PFSK-1 (cell line): ENCODE results near the gene TBC1D24.

Experiments used
- POLR2AphosphoS5 ChIP-seq: IDR thresholded peaks from 2 replicates; pipeline ENCODE4 v1.6.1; 2012; ENCODE audit warnings: low read depth, mild to moderate bottlenecking, control low read depth, low read length, moderate library complexity
- REST ChIP-seq, 2 experiments: IDR thresholded peaks; 2 replicates each; pipeline versions ENCODE4 v1.6.1 to v1.8.0; 2011 to 2012; ENCODE audit warnings: low read depth in 2 of 2, low read length in 2 of 2, control low read depth in 1 of 2, inconsistent platforms in 1 of 2, mild to moderate bottlenecking in 1 of 2, moderate library complexity in 1 of 2; ENCODE audit not compliant: insufficient read depth in 1 of 2
- SIN3A ChIP-seq: IDR thresholded peaks from 2 replicates; pipeline ENCODE4 v1.6.1; 2012; ENCODE audit warnings: mild to moderate bottlenecking, low read length, moderate library complexity, borderline replicate concordance; ENCODE audit not compliant: insufficient read depth
- TAF1 ChIP-seq: IDR thresholded peaks from 2 replicates; pipeline ENCODE4 v1.6.1; 2012; ENCODE audit warnings: low read length, control low read depth, borderline replicate concordance; ENCODE audit not compliant: insufficient read depth

- TF ChIP-seq POLR2AphosphoS5: no peak
- TF ChIP-seq SIN3A: no peak
- no peak for TF ChIP-seq REST (IDR thresholded peaks at IDR 0.05; ENCODE audit: insufficient read depth in 1 of 2, low read depth in 2 of 2, low read length in 2 of 2)
- TF ChIP-seq TAF1: no peak
Measured at GRCh38 chr16:2535625-2536013, 60.7 kb downstream of the TBC1D24 start.
